SKM-1 treated with dmso at 0.1 percent for 144 hours (cell line): ENCODE data around the gene FAM156B.
"Not testable (repeated sequence)": the region's sequence is repeated elsewhere in the genome, so short reads cannot be mapped to it uniquely, and the experiment has no call there.

Experiments
- DNase-seq: peaks from one replicate; lab custom pipeline; 2025; ENCODE audit not compliant: unreplicated experiment; lab: John Stamatoyannopoulos, UW

FAM156B gene

GRCh38 chrX:52896855-52897709 is at the start of gene FAM156B:
FAM156B (plus strand) TSS chrX:52897330; CDS start chrX:52907226, 9,896 bp downstream.
- not testable (repeated sequence) for DNase-seq

GRCh38 chrX:52852110-52852860 is 44.8 kb upstream of the FAM156B start:
- DNase-seq = no peak

GRCh38 chrX:52856991-52857525 is 40.1 kb upstream of the FAM156B start:
- DNase-seq = not testable (repeated sequence)

GRCh38 chrX:52865343-52865998 is 31.7 kb upstream of the FAM156B start:
- DNase-seq = no peak

GRCh38 chrX:52867610-52868348 is 29.4 kb upstream of the FAM156B start, which contains the start of gene XAGE3:
XAGE3 (minus strand) TSS chrX:52868083; CDS start chrX:52867133, 950 bp downstream.
- no peak for DNase-seq

GRCh38 chrX:52870046-52870445 is 27.1 kb upstream of the FAM156B start:
- DNase-seq = no peak

GRCh38 chrX:52873825-52874224 is 23.3 kb upstream of the FAM156B start:
- DNase-seq = not testable (repeated sequence)

- DNase-seq = no peak
Observed at GRCh38 chrX:52874661-52875060, 22.5 kb upstream of the FAM156B start.

GRCh38 chrX:52875436-52875835 is 21.7 kb upstream of the FAM156B start:
- DNase-seq = not testable (repeated sequence)

GRCh38 chrX:52876386-52876785 is 20.7 kb upstream of the FAM156B start:
- not testable (repeated sequence) for DNase-seq

- DNase-seq = not testable (repeated sequence)
Observed at GRCh38 chrX:52887459-52887858, 9.7 kb upstream of the FAM156B start.

- DNase-seq = not testable (repeated sequence)
Observed at GRCh38 chrX:52888090-52888489, 9.0 kb upstream of the FAM156B start.

GRCh38 chrX:52896438-52896837 is 692 bp upstream of the FAM156B start:
- DNase-seq = not testable (repeated sequence)

GRCh38 chrX:52905531-52905930 is 8.4 kb downstream of the FAM156B start:
- DNase-seq = not testable (repeated sequence)

- DNase-seq = not testable (repeated sequence)
Observed at GRCh38 chrX:52906072-52906471, 8.9 kb downstream of the FAM156B start.

GRCh38 chrX:52907137-52907536 is 10.0 kb downstream of the FAM156B start:
- not testable (repeated sequence) for DNase-seq

- not testable (repeated sequence) for DNase-seq
Observed at GRCh38 chrX:52907900-52908299, 10.8 kb downstream of the FAM156B start.

GRCh38 chrX:52909313-52909969 is 12.3 kb downstream of the FAM156B start:
- not testable (repeated sequence) for DNase-seq

GRCh38 chrX:52913681-52914080 is 16.6 kb downstream of the FAM156B start:
- DNase-seq = not testable (repeated sequence)

- not testable (repeated sequence) for DNase-seq
Observed at GRCh38 chrX:52914704-52915103, 17.6 kb downstream of the FAM156B start.
